Activated CD4-positive, alpha-beta T cell treated with anti-CD3 and anti-CD28 coated beads, Interleukin-2, Interleukin-4, amounts not matched to agents 100 ng/mL and 50 ng/mL, durations not matched to agents 16 hours and 8 hours (primary cell): Measurements from ENCODE around the gene FOSL1.
A peak's percentile ranks its signal among the peaks of the same experiment; 100 is the strongest.

Experiments used
- DNase-seq: peaks from one replicate; pipeline ENCODE4 v3.0.0-alpha.2; 2020; ENCODE audit warnings: low spot score

The FOSL1 gene

GRCh38 chr11:65919573-65920371, 19.6 kb upstream of the FOSL1 start:
- DNase-seq: no peak

DNA sequence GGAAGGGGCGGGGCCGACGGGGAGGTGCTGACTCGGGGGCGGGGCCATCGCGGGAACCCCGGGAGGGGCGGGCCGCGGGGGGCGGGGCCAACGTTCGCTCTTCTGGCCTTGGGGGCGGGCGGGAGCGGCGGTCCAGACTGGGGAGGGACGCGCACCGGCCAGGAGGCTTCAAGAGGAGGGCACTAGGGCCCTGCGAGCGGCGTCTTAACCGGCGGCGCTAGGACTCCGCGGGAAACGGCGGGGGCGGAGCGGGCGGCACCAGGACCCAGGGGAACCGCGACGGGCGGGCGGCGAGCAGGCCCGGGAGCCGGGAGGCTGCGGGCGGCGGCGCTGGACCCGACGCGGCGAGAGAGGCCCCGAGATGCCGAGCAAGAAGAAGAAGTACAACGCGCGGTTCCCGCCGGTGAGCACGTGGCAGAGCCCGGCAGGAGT, 19.0 kb upstream of the FOSL1 start, which contains the start of gene DRAP1:
TSS of gene DRAP1 (plus strand) at position 286 of the 432 bp plus-strand sequence. CDS start at position 362, 76 bp downstream.
- DNase-seq: peak; percentile 98

DNA sequence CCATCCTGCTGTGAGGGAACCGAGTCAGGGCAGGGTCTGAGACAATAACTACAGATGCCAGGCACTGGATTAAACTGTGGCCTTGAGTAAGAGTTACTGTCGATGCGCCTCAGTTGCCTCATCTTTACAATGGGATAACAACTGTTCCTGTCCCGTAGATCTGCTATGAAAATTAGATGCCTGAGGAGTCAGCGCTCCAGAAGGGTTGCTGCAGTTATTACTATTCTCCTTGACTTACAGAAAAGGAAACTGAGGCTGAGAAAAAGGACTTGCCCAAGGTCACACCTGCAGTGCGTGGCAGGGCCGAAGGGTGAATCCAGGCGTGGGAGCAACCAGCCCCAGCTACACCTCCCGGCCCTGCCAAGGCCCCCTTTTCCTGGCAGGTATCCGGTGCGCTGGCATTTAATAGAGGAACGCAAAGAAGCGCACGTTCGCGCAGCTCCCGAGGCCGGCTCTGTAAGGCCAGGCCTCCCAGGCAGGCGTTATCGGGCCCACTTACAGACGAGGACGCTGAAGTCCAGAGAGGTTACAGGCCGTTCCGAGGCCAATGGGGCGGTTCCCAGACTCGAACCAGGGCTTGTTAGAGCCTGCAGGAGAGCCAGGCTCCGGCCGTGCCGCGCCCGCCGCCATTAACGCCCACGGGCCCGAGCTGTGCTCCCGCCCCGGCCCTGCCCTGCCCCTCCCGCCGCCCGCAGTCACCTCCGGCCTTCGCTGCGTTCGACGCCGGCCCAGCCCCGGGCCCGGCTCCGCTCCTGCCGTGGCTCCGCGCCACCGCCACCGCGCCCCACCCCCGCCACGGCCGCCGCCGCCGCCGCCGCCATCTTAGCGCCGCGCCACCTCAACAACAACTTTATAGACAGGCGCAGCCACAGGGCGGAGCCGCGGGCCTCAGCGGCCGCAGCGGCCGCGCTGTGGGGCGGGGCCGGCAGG, 18.3 kb upstream of the FOSL1 start, which contains the start of gene C11orf68:
TSS of gene C11orf68 (minus strand) at position 852 of the 930 bp plus-strand sequence. CDS start at position 821, 31 bp downstream.
- no peak for DNase-seq

- DNase-seq: no peak
These were observed 17.4 kb upstream of the FOSL1 start for GRCh38 chr11:65917434-65918210.

DNA sequence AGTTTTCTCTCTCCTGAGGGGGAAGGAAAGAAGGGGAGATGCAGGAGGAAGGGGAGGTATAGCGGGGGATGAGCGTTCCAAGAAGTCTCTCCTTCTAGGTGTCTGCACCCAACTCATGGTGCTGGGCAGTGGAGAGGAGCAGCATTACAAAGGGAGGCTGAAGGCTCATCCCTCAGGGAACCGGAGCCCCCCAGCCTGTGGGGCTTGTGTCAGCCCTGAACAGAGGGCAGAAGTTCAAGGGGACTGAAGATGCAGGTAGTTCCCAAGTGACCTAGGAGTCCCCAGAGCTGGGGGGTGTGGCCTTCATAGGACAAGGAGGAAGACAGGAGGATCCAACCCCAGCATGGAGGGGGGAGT, 16.9 kb upstream of the FOSL1 start:
- DNase-seq: no peak

DNA sequence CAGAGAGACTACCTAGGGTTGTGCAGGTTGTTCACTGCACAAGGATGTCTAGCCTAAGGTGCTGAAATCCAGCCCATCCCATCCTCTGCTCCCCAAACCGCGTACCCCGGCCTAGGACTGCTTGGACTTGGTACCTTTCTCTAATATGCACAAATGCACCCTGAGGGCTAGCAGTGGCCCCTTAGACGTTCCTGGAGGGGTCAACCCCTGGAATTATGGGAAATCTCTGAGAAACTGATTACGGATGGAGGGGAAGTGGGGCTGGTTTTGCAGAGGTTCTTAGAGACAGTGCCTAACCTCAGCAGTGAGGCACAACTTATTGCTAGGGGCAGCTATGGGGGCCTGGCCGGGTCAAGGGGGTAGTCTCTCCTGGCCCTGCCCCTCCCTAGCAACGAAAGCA, 16.2 kb upstream of the FOSL1 start:
- DNase-seq: no peak

- no peak for DNase-seq
These were observed 15.6 kb upstream of the FOSL1 start for GRCh38 chr11:65915821-65916251.

DNA sequence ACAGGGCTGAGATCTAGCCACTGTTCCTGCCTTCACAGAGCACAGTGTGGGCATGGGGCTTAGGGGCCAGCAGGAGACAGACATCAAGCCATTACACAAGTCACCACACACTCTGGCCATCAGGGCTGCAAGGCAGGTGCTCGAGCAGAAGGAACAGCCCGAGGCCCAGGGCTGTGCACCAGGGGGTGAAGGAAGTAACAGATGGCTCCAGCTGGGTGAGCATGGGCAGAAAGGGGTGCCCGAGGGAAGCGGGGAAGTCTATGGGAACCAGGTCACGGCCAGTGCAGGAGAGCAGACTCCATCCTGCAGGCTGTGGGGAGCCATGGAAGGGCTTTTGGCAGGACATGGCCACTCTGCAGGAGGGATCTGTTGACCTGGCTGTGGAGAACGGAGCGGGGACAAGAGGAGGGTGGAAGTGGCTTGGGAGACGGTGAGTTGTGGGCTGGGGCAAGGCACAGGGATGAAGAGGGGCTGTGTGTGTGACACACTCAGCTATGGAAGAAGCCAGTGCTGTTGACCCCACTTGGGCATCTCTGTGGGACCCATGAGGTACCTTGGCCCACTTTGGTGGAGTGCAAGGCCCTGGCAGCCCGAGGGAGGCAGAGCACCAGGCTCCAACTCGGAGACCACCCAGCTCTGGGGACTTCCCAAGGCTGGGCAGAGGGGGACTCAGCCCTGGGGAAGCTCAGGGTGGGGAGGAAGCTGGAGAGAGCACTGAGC, 15.1 kb upstream of the FOSL1 start:
- no peak for DNase-seq

DNA sequence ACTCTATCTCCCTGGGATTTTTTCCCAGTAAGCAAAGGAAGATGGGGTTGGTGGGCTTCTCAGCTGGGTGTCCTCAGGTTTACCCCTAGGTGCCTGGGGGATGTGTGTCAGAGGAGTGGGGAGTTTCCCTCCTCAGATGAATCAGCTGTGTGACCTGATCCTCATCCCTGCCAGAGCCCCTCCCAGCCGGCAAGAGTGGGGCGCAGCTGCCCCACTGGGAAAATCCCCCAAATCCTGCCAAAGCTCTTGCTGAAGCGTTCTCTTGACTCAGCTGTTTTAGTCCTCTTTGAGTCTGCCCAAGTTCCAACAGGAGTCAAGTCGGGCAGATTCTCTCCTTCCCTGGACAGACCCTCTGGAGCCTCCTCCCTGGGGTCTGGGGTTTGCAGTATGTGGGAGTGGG, 12.7 kb upstream of the FOSL1 start:
- no peak for DNase-seq

GRCh38 chr11:65911682-65912568, 11.7 kb upstream of the FOSL1 start:
- no peak for DNase-seq

GRCh38 chr11:65907878-65908277, 7.7 kb upstream of the FOSL1 start:
- DNase-seq: no peak

DNA sequence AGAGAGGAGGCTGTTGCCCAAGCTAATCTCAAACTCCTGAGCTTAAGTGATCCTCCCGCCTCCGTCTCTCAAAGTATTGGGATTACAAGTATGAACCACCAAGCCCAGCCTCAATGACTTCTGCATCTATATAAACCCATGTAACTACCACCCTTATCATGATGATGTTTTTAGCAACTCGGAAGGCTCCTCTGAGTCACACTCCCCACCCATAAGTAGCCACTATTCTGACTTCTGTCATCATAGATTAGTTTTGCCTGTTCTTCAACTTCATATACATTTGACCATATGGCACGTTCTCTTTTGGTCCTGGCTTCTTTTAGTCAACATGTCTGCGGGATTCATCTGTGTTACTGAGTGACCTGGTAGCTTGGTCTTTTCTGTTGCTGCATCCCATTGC, 6.4 kb upstream of the FOSL1 start:
- no peak for DNase-seq

GRCh38 chr11:65903715-65904114, 3.5 kb upstream of the FOSL1 start:
- no peak for DNase-seq

GRCh38 chr11:65903068-65903481, 2.9 kb upstream of the FOSL1 start:
- no peak for DNase-seq

GRCh38 chr11:65900899-65901180, 652 bp upstream of the FOSL1 start:
- DNase-seq: no peak

- peak; percentile 70 for DNase-seq
These were observed 648 bp downstream of the FOSL1 start for GRCh38 chr11:65899356-65900124.

GRCh38 chr11:65898656-65899355, 1.4 kb downstream of the FOSL1 start:
- no peak for DNase-seq

DNA sequence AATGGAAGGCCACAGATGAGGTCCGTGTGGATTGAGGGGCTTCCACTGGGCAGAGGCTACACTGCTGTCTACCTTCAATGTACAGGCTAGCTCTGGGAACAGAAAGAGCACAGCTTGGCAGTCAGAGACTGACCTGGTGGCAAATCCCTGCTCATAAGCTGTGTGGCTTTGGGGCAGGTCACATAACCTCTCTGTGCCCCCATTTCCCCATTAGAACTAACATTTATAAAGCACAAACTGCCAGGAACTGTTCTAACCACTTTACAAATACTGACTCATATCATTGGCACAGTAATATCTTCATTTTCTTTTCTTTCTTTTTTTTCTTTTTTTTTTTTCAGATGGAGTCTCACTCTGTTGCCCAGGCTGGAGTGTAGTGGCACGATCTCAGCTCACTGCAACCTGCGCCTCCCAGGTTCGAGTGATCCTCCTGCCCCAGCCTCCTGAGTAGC, 3.1 kb downstream of the FOSL1 start:
- DNase-seq: no peak
